GM23338 (cell line): ENCODE measurements around the gene UHRF1. TPM values are rescaled to one million over a fixed set of nuclear protein-coding genes. Genes with fewer than 3 reads are reported as not detected.

Experiments used
- ATAC-seq: fragments of 200-7000 bp; cut with Tn5 transposase; 3 replicates; pipeline ENCODE4 v1.9.1; 2020
- DNase-seq: peaks from one replicate; pipeline ENCODE4 v3.0.0-alpha.2; 2015; ENCODE audit warnings: low spot score
- H2AFZ ChIP-seq: fragments of 200-600 bp; sonication (generic); 2 replicates; pipeline ENCODE4 v1.8.0; 2016; ENCODE audit warnings: antibody characterized with exemption, mild to moderate bottlenecking, moderate library complexity
- H3F3A ChIP-seq: fragments of 200-600 bp; sonication (generic); replicated peaks from 2 replicates; pipeline ENCODE4 v1.8.0; 2017; ENCODE audit warnings: antibody characterized with exemption, mixed run types, low read depth
- H3K27ac ChIP-seq: fragments of 200-600 bp; sonication (generic); 2 replicates; pipeline ENCODE4 v1.6.1; 2016; ENCODE audit warnings: low read depth
- H3K27me3 ChIP-seq: fragments of 200-600 bp; sonication (generic); 2 replicates; pipeline ENCODE4 v1.8.0; 2016; ENCODE audit warnings: mild to moderate bottlenecking, mixed run types, moderate library complexity; ENCODE audit not compliant: insufficient read depth
- H3K36me3 ChIP-seq: fragments of 200-600 bp; sonication (generic); 2 replicates; pipeline ENCODE4 v1.8.0; 2016; ENCODE audit warnings: mild to moderate bottlenecking; ENCODE audit not compliant: insufficient read depth
- H3K4me1 ChIP-seq: fragments of 200-600 bp; sonication (generic); 2 replicates; pipeline ENCODE4 v1.8.0; 2016; ENCODE audit warnings: mild to moderate bottlenecking, moderate library complexity; ENCODE audit not compliant: insufficient read depth
- H3K4me2 ChIP-seq: fragments of 200-600 bp; sonication (generic); 2 replicates; pipeline ENCODE4 v1.7.1; 2017; ENCODE audit warnings: mixed run types
- H3K4me3 ChIP-seq: fragments of 200-600 bp; sonication (generic); 2 replicates; pipeline ENCODE4 v1.6.1; 2016; ENCODE audit warnings: mixed run types
- H3K79me2 ChIP-seq: fragments of 200-600 bp; sonication (generic); replicated peaks from 2 replicates; pipeline ENCODE4 v1.8.0; 2017; ENCODE audit warnings: mild to moderate bottlenecking; ENCODE audit not compliant: insufficient read depth
- H3K9me2 ChIP-seq: fragments of 200-600 bp; sonication (generic); 2 replicates; pipeline ENCODE4 v1.8.0; 2017; ENCODE audit not compliant: insufficient read depth
- H4K20me1 ChIP-seq: fragments of 200-600 bp; sonication (generic); replicated peaks from 2 replicates; pipeline ENCODE4 v1.8.0; 2017; ENCODE audit warnings: mild to moderate bottlenecking; ENCODE audit not compliant: insufficient read depth
- H3K27ac Mint-ChIP-seq: 2 replicates; pipeline ENCODE4 v1.8.0; 2020; ENCODE audit warnings: inconsistent platforms, mild to moderate bottlenecking, moderate library complexity, mixed read lengths
- H3K27me3 Mint-ChIP-seq: 3 replicates; pipeline ENCODE4 v1.8.0; 2022; ENCODE audit warnings: low read depth, mild to moderate bottlenecking, moderate library complexity, mixed read lengths, inconsistent platforms; ENCODE audit not compliant: insufficient read depth, poor library complexity
- H3K36me3 Mint-ChIP-seq: 3 replicates; pipeline ENCODE4 v1.8.0; 2021; ENCODE audit warnings: low read depth, mild to moderate bottlenecking, inconsistent platforms, moderate library complexity, mixed read lengths
- H3K4me1 Mint-ChIP-seq: 3 replicates; pipeline ENCODE4 v1.8.0; 2020; ENCODE audit warnings: mild to moderate bottlenecking, inconsistent platforms, mixed read lengths
- H3K4me3 Mint-ChIP-seq: 3 replicates; pipeline ENCODE4 v1.8.0; 2021; ENCODE audit warnings: moderate library complexity, mild to moderate bottlenecking, inconsistent platforms, mixed read lengths
- H3K9me3 Mint-ChIP-seq: 3 replicates; pipeline ENCODE4 v1.8.0; 2020; ENCODE audit warnings: moderate library complexity, mild to moderate bottlenecking, inconsistent platforms, mixed read lengths
- CREB1 ChIP-seq: fragments of 250-450 bp; sonication (Bioruptor Pico); IDR thresholded peaks from 2 replicates; pipeline ENCODE4 v1.5.0; 2020; ENCODE audit warnings: low read depth, mild to moderate bottlenecking, moderate library complexity
- CTCF ChIP-seq, 2 experiments: fragments of 200-600 bp in 1 of 2; sonication (generic) in 1 of 2; conservative IDR thresholded peaks; 2 replicates each; pipeline versions ENCODE4 v1.5.1 to v1.6.1; 2016 to 2017; ENCODE audit warnings: antibody characterized with exemption in 2 of 2, low read depth in 2 of 2, mild to moderate bottlenecking in 2 of 2, moderate library complexity in 1 of 2
- EZH2 ChIP-seq: fragments of 200-600 bp; sonication (generic); IDR thresholded peaks from one replicate; pipeline ENCODE4 v1.8.0; 2017; ENCODE audit warnings: antibody characterized with exemption, mild to moderate bottlenecking, low read depth; ENCODE audit not compliant: unreplicated experiment
- EZH2phosphoT487 ChIP-seq: fragments of 200-600 bp; sonication (generic); IDR thresholded peaks from one replicate; pipeline ENCODE4 v1.8.1; 2018; ENCODE audit warnings: antibody characterized with exemption; ENCODE audit not compliant: unreplicated experiment
- NANOG ChIP-seq: IDR thresholded peaks from 2 replicates; pipeline ENCODE4 v1.6.1; 2016; ENCODE audit warnings: antibody characterized with exemption, borderline replicate concordance
- POLR2AphosphoS5 ChIP-seq: IDR thresholded peaks from 2 replicates; pipeline ENCODE4 v1.6.1; 2016; ENCODE audit warnings: antibody characterized with exemption, low read depth
- STAT1 ChIP-seq: IDR thresholded peaks from one replicate; pipeline ENCODE4 v1.6.1; 2016; ENCODE audit warnings: antibody characterized with exemption; ENCODE audit not compliant: unreplicated experiment
- ZNF114 ChIP-seq: fragments of 250-450 bp; sonication (Bioruptor Pico); IDR thresholded peaks from 2 replicates; pipeline ENCODE4 v1.5.0; 2020; ENCODE audit warnings: mild to moderate bottlenecking, moderate library complexity
- ZNF331 ChIP-seq: fragments of 250-450 bp; sonication (Bioruptor Pico); IDR thresholded peaks from 2 replicates; pipeline ENCODE4 v1.5.0; 2020; ENCODE audit warnings: low read depth, mild to moderate bottlenecking, moderate library complexity
- polyA plus RNA-seq: library from polyadenylated mRNA; unstranded; fragments of >200 nt; fragmentation: Nextera tagmentation; extraction: Ambion mirVana; gene quantifications from 2 replicates; pipeline ENCODE4 v1.2.1, GENCODE V29; 2016
- total RNA-seq: library from RNA; depleted of rRNA; stranded (reverse); fragments of >200 nt; shearing (Covaris generic); gene quantifications from 2 replicates; pipeline ENCODE4 v1.2.3, GENCODE V29; 2014

The UHRF1 gene
- total and polyA plus RNA-seq, 2 experiments from 2014 or later = 20.3 to 45.7 TPM

- no peak overlapping the region for H2AFZ ChIP-seq
- TF ChIP-seq CTCF (conservative IDR thresholded peaks at IDR 0.05; ENCODE audit: low read depth in 2 of 2) (no peak), POLR2AphosphoS5 (no peak)
- peaks cover 24% of the 10 kb centered on the region; the same call in 1 of the 2 replicates for H4K20me1 ChIP-seq
- Mint-ChIP-seq H3K27ac (no peak overlapping the region), H3K36me3 (no peaks in the 10 kb centered on the region; the same call in 2 of the 3 replicates), H3K4me3 (no peak overlapping the region), H3K27me3 (peaks cover 6% of the 10 kb centered on the region), H3K4me1 (no peaks in the 10 kb centered on the region; the same call in 2 of the 3 replicates), H3K9me3 (no peaks in the 10 kb centered on the region)
- ATAC-seq = no peak
- no peak for DNase-seq
- H3K27me3 ChIP-seq = no peaks in the 10 kb centered on the region
- no peaks in the 10 kb centered on the region for H3K36me3 ChIP-seq
- no peaks in the 10 kb centered on the region for H3K4me1 ChIP-seq
- no peak overlapping the region for H3K4me3 ChIP-seq
- peaks cover 74% of the 10 kb centered on the region for H3K79me2 ChIP-seq
- H3F3A ChIP-seq = peaks cover 4% of the 10 kb centered on the region; the same call in 1 of the 2 replicates
- no peak overlapping the region for H3K27ac ChIP-seq
- no peaks in the 10 kb centered on the region for H3K9me2 ChIP-seq
- H3K4me2 ChIP-seq = no peak overlapping the region
Observed at GRCh38 chr19:4997297-4997696, 88.0 kb downstream of the UHRF1 start.

GRCh38 chr19:5000120-5000611, 90.9 kb downstream of the UHRF1 start:
- H3K27ac Mint-ChIP-seq = no peak overlapping the region
- H3K36me3 Mint-ChIP-seq = no peaks in the 10 kb centered on the region; the same call in 2 of the 3 replicates
- peaks cover 6% of the 10 kb centered on the region for H3K27me3 Mint-ChIP-seq
- Histone ChIP-seq H4K20me1 (peaks cover 26% of the 10 kb centered on the region; the same call in 1 of the 2 replicates), H3K36me3 (no peaks in the 10 kb centered on the region), H3K9me2 (no peaks in the 10 kb centered on the region), H2AFZ (no peak overlapping the region), H3K4me1 (no peaks in the 10 kb centered on the region), H3K27ac (no peak overlapping the region), H3K4me2 (no peak overlapping the region), H3F3A (peaks cover 4% of the 10 kb centered on the region; the same call in 1 of the 2 replicates), H3K27me3 (no peaks in the 10 kb centered on the region), H3K4me3 (no peak overlapping the region), H3K79me2 (peaks cover 71% of the 10 kb centered on the region)
- TF ChIP-seq EZH2phosphoT487 (no peak), STAT1 (no peak), ZNF331 (no peak), NANOG (no peak), EZH2 (no peak), CREB1 (CRISPR knock-in tag) (no peak), ZNF114 (CRISPR knock-in tag) (no peak), CTCF (conservative IDR thresholded peaks at IDR 0.05; ENCODE audit: low read depth in 2 of 2) (no peak)
- no peak for ATAC-seq
- no peak for DNase-seq
- no peaks in the 10 kb centered on the region for H3K9me3 Mint-ChIP-seq
- no peaks in the 10 kb centered on the region; the same call in 2 of the 3 replicates for H3K4me1 Mint-ChIP-seq
- no peak overlapping the region for H3K4me3 Mint-ChIP-seq
